Measurements from ENCODE around the gene ZNF287. TPM values are rescaled to one million over a fixed set of nuclear protein-coding genes. Genes with fewer than 3 reads are reported as not detected.
A peak's percentile ranks its signal among the peaks of the same experiment; 100 is the strongest.

Gene ZNF287
- total RNA-seq, 4 donors from 2014 or later = 5.0 to 12.0 (median 7.1) TPM

DNA sequence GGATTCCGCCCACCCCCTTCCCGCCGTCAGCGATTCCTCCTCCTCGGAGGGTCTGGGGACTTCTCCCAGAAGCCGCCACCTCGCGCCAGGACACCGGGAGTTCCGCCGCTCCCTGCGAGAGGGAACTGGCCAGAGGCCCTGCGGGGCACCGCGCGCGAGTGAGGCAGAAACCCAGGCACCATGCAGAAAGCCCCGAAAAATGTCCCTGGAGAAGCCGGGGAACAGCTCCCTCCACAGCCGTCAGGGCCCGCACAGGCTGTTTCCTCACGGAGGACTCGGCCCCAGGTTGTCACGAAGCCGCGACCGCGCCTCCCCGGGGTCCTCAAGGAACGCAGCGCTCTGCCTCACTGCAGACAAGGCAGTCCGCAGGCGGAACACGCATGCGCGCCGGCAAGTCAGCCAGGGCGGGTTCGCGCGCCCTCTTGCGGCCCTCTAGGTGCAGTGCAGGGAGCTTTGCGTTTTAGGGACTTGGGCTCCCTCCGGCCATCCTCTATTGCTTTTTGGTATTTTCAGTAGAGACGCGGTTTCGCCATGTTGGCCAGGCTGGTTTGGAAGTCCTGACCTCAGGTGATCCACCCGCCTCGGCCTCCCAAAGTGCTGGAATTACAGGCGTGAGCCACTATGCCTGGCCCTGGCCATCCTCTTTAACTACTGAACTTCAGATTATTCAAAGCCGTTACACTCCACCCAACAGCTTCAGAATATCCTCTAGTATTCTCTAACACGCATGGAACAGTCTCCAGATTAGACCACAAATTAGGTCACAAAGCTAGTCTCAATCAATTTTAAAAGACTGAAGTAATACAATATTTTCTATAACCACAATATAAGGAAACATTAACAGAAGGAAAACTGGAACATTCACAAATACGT, 20.3 kb upstream of the ZNF287 start:
- TF ChIP-seq POLR2A (IDR thresholded peaks at IDR 0.05; ENCODE audit: low read depth) (no peak), POLR2AphosphoS5 (IDR thresholded peaks at IDR 0.05) (peak; percentile 84 to 94), EP300 (IDR thresholded peaks at IDR 0.05) (no peak), CTCF (IDR thresholded peaks at IDR 0.05) (peak; percentile 99 to 100 (median 99))
- WGBS = 11% methylated on average over 25 of the region's 53 CpGs
- H3K9me3 ChIP-seq = no peaks in the 10 kb centered on the region
- H3K4me3 ChIP-seq = peak overlapping the region; percentile 60 to 74 (median 71)
- H3K27me3 ChIP-seq = no peaks in the 10 kb centered on the region
- H3K4me1 ChIP-seq = peaks cover 8 to 16% (median 11%) of the 10 kb centered on the region in 4 donors
- peak overlapping the region; percentile 76 to 84 (median 80) for H3K27ac ChIP-seq (replicated peaks in 1 of 4)
- intact Hi-C loops (cut with DNase I) = loop anchor here (5.0 kb wide), 2 partner anchors 52 to 63 kb away; partner anchors contain the start of gene ZNF624
- H3K36me3 ChIP-seq = no peaks in the 10 kb centered on the region
- DNase-seq (ENCODE audit: extremely low spot score) = peak; percentile 96

DNA sequence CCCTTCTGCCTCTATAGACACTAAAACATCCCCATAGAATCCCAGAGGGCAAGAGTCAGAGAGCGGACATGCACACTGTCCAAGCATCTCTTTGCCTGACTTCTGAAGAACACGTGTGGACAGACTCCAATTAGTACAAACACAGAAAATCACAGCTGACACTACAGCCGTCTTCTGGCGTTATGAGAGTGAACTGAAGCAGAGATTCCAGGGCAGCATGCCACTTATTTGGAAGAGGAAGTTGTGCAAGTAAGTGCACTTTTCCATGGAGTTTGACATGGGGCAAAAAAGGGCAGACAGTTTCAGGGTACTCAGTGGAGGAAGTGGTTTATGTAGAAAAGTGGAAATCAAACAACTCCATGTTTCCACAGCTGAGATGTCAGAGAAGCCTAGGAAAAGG, 16.8 kb upstream of the ZNF287 start:
- no peak for DNase-seq (ENCODE audit: extremely low spot score)
- H3K27ac ChIP-seq (replicated peaks in 1 of 4) = peak overlapping the region in 1 of 4 donors; percentile 13
- no peaks in the 10 kb centered on the region for H3K27me3 ChIP-seq
- no peaks in the 10 kb centered on the region for H3K9me3 ChIP-seq
- peaks cover 12 to 23% (median 19%) of the 10 kb centered on the region in 4 donors for H3K4me1 ChIP-seq
- 43% methylated on average over 4 of the region's 4 CpGs for WGBS
- TF ChIP-seq EP300 (IDR thresholded peaks at IDR 0.05) = no peak
- TF ChIP-seq POLR2AphosphoS5 (IDR thresholded peaks at IDR 0.05) = no peak
- TF ChIP-seq CTCF (IDR thresholded peaks at IDR 0.05) = no peak
- TF ChIP-seq POLR2A (IDR thresholded peaks at IDR 0.05; ENCODE audit: low read depth) = no peak
- no peaks in the 10 kb centered on the region for H3K36me3 ChIP-seq
- H3K4me3 ChIP-seq = no peak overlapping the region
- intact Hi-C loops (cut with DNase I) = loop anchor here (5.0 kb wide), 2 partner anchors 48 to 67 kb away; partner anchors contain the start of gene ZNF624

GRCh38 chr17:16584273-16584995, 15.4 kb upstream of the ZNF287 start:
- 13% methylated on average over 37 of the region's 39 CpGs for WGBS
- peak in 2 of 3 experiments; percentile 94 to 96 for TF ChIP-seq CTCF (IDR thresholded peaks at IDR 0.05)
- TF ChIP-seq POLR2AphosphoS5 (IDR thresholded peaks at IDR 0.05) = peak; percentile 73 to 94
- TF ChIP-seq POLR2A (IDR thresholded peaks at IDR 0.05; ENCODE audit: low read depth) = no peak
- TF ChIP-seq EP300 (IDR thresholded peaks at IDR 0.05) = no peak

GRCh38 chr17:16583781-16584180, 14.8 kb upstream of the ZNF287 start:
- Histone ChIP-seq H3K4me1 (peaks cover 9 to 17% (median 15%) of the 10 kb centered on the region in 4 donors), H3K4me3 (peak overlapping the region; percentile 41 to 54 (median 48)), H3K27ac (replicated peaks in 1 of 4) (peak overlapping the region in 3 of 4 donors; percentile 54 to 69 (median 59)), H3K27me3 (no peaks in the 10 kb centered on the region), H3K36me3 (no peaks in the 10 kb centered on the region), H3K9me3 (no peaks in the 10 kb centered on the region)
- DNase-seq (ENCODE audit: extremely low spot score) = peak; percentile 19
- intact Hi-C loops (cut with DNase I) = no loop called here
- 47% methylated on average over 7 of the region's 7 CpGs for WGBS
- TF ChIP-seq POLR2AphosphoS5 (IDR thresholded peaks at IDR 0.05) (no peak), EP300 (IDR thresholded peaks at IDR 0.05) (no peak), POLR2A (IDR thresholded peaks at IDR 0.05; ENCODE audit: low read depth) (no peak), CTCF (IDR thresholded peaks at IDR 0.05) (no peak)

More at GRCh38 chr17:16584273-16584995, 15.4 kb upstream of the ZNF287 start:
- peak overlapping the region; percentile 41 to 54 (median 48) for H3K4me3 ChIP-seq
- peaks cover 12 to 20% (median 17%) of the 10 kb centered on the region in 4 donors for H3K4me1 ChIP-seq
- no peaks in the 10 kb centered on the region for H3K36me3 ChIP-seq
- intact Hi-C loops (cut with DNase I) = no loop called here
- no peaks in the 10 kb centered on the region for H3K9me3 ChIP-seq
- H3K27ac ChIP-seq (replicated peaks in 1 of 4) = peak overlapping the region; percentile 54 to 69 (median 62)
- DNase-seq (ENCODE audit: extremely low spot score) = peak; percentile 98
- H3K27me3 ChIP-seq = no peaks in the 10 kb centered on the region

Measured in esophagus muscularis mucosa (tissue), 4 donors.